ENCODE measurements around the gene HIVEP3.

Gene HIVEP3

DNA sequence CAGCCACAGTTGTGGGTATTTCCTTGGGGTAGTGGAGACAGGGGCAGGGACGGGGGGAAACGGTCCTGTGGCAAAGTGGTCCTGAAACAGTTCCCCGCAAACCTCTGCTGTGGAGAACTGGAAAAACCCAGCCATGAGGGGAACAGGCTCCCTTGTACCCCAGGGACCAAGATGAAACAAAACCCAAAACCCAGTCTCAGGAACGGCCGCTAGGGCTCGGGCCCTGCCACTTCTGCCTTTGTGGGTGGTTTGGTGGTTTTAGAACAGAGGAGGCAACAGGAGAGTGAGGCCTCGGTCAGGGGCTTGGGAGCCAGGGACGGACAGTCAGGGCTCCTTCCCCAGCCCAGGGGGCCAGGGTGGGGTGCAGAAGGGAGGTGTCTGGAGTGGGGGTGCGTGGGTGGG is 409.5 kb downstream of the HIVEP3 start:
- no peak for DNase-seq (ENCODE audit: low spot score)
- Mint-ChIP-seq H3K4me3 (no peak overlapping the region), H3K27ac (no peak overlapping the region), H3K27me3 (ENCODE audit: low read depth) (no peaks in the 10 kb centered on the region), H3K4me1 (ENCODE audit: low read depth) (no peaks in the 10 kb centered on the region), H3K9me3 (no peaks in the 10 kb centered on the region), H3K36me3 (ENCODE audit: low read depth) (peaks cover 21% of the 10 kb centered on the region)

- Mint-ChIP-seq H3K36me3 (ENCODE audit: low read depth) (peaks cover 20% of the 10 kb centered on the region), H3K27me3 (ENCODE audit: low read depth) (no peaks in the 10 kb centered on the region), H3K4me3 (no peak overlapping the region), H3K27ac (no peak overlapping the region), H3K9me3 (no peaks in the 10 kb centered on the region), H3K4me1 (ENCODE audit: low read depth) (no peaks in the 10 kb centered on the region)
- no peak for DNase-seq (ENCODE audit: low spot score)
These were observed 410.4 kb downstream of the HIVEP3 start for GRCh38 chr1:41508290-41508689.

- H3K4me1 Mint-ChIP-seq (ENCODE audit: low read depth): no peaks in the 10 kb centered on the region
- DNase-seq (ENCODE audit: low spot score): no peak
- no peak overlapping the region for H3K4me3 Mint-ChIP-seq
- peaks cover 20% of the 10 kb centered on the region for H3K36me3 Mint-ChIP-seq (ENCODE audit: low read depth)
- no peaks in the 10 kb centered on the region for H3K27me3 Mint-ChIP-seq (ENCODE audit: low read depth)
- H3K9me3 Mint-ChIP-seq: no peaks in the 10 kb centered on the region
- no peak overlapping the region for H3K27ac Mint-ChIP-seq
These were observed 410.9 kb downstream of the HIVEP3 start for GRCh38 chr1:41507836-41508235.

DNA sequence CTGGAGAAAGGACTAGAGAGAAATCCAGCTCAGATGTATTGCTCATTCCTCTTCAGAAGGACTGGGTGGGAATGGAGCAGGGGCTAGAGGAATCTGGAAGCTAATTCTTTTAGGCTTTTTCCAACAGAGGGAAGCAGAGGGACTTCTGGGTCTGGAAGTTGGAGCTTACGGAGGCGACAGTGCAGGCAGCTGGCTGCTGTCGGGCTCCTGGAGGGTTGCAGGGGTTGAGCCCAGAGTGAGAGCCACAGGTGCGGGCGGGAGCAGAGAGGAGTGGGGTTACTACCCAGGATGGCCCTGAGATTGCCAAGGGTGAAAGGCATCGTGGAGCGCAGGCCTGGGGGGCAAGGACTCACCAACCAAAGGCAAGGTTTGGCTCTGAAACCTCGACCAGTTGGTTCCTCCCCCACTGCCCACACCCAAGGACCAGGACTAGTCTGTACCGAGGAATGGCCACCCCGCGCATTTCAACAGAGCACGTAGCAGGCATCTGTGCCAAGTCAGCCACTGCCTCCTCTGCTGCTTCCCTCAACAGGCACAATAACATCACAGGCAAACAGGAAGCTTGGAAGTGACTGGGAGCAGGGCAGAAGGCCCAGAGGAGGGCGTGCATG is 411.5 kb downstream of the HIVEP3 start:
- no peaks in the 10 kb centered on the region for H3K27me3 Mint-ChIP-seq (ENCODE audit: low read depth)
- peaks cover 16% of the 10 kb centered on the region for H3K36me3 Mint-ChIP-seq (ENCODE audit: low read depth)
- H3K27ac Mint-ChIP-seq: no peak overlapping the region
- no peak overlapping the region for H3K4me3 Mint-ChIP-seq
- no peaks in the 10 kb centered on the region for H3K4me1 Mint-ChIP-seq (ENCODE audit: low read depth)
- no peak for DNase-seq (ENCODE audit: low spot score)
- H3K9me3 Mint-ChIP-seq: no peaks in the 10 kb centered on the region

GRCh38 chr1:41504114-41505035 is 414.3 kb downstream of the HIVEP3 start:
- H3K27me3 Mint-ChIP-seq (ENCODE audit: low read depth): no peaks in the 10 kb centered on the region
- no peak for DNase-seq (ENCODE audit: low spot score)
- no peak overlapping the region for H3K4me3 Mint-ChIP-seq
- no peaks in the 10 kb centered on the region for H3K4me1 Mint-ChIP-seq (ENCODE audit: low read depth)
- H3K27ac Mint-ChIP-seq: no peak overlapping the region
- no peaks in the 10 kb centered on the region for H3K9me3 Mint-ChIP-seq
- no peaks in the 10 kb centered on the region for H3K36me3 Mint-ChIP-seq (ENCODE audit: low read depth)

- H3K27ac Mint-ChIP-seq: no peak overlapping the region
- H3K4me3 Mint-ChIP-seq: no peak overlapping the region
These were observed 415.1 kb downstream of the HIVEP3 start for GRCh38 chr1:41503538-41504113.

GRCh38 chr1:41502912-41503311 is 415.8 kb downstream of the HIVEP3 start:
- no peaks in the 10 kb centered on the region for H3K27me3 Mint-ChIP-seq (ENCODE audit: low read depth)
- H3K4me1 Mint-ChIP-seq (ENCODE audit: low read depth): no peaks in the 10 kb centered on the region
- no peak for DNase-seq (ENCODE audit: low spot score)
- H3K27ac Mint-ChIP-seq: no peak overlapping the region
- no peaks in the 10 kb centered on the region for H3K36me3 Mint-ChIP-seq (ENCODE audit: low read depth)
- H3K9me3 Mint-ChIP-seq: no peaks in the 10 kb centered on the region
- H3K4me3 Mint-ChIP-seq: no peak overlapping the region

More at GRCh38 chr1:41503538-41504113, 415.1 kb downstream of the HIVEP3 start:
- Mint-ChIP-seq H3K27me3 (ENCODE audit: low read depth) (no peaks in the 10 kb centered on the region), H3K36me3 (ENCODE audit: low read depth) (no peaks in the 10 kb centered on the region), H3K4me1 (ENCODE audit: low read depth) (no peaks in the 10 kb centered on the region), H3K9me3 (no peaks in the 10 kb centered on the region)
- no peak for DNase-seq (ENCODE audit: low spot score)

- Mint-ChIP-seq H3K4me1 (ENCODE audit: low read depth) (no peaks in the 10 kb centered on the region), H3K9me3 (no peaks in the 10 kb centered on the region), H3K4me3 (no peak overlapping the region), H3K27me3 (ENCODE audit: low read depth) (no peaks in the 10 kb centered on the region), H3K27ac (no peak overlapping the region), H3K36me3 (ENCODE audit: low read depth) (no peaks in the 10 kb centered on the region)
- no peak for DNase-seq (ENCODE audit: low spot score)
These were observed 417.1 kb downstream of the HIVEP3 start for GRCh38 chr1:41501581-41501980.

DNA sequence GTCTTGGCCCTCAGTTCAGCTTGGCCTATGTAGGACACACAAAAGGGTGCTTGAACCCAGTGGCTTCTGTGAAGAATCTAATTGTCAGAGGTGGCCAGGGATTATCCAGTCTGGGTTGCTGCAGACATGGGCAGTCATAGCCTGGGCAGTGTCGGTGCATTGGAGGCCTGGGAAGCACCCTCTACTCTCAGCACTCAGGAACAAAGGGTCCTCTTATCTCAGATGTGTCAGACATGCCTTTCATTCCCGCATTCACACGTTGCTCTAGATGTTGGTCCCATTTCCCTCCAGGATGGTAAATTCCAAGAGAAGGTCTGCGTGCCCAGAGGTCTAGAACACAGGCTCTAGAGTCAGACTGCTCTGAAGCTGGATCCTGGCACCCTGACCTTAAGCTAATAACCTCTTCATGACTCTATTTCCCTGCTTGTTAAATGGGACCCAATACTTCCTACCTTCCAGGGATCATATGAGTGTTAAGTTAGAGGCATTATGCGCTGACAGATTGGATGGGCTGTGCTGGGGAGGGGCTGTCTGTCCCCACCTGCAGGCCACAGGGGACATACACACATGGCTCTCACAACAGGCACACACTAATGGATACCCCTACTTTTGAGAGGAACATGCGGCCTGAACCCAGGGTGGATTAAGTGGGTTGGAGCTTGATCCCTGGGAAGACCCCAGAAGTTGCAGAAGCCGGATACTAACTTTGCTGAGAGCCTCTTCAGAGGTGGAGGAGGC is 417.8 kb downstream of the HIVEP3 start:
- DNase-seq (ENCODE audit: low spot score): no peak
- H3K27me3 Mint-ChIP-seq (ENCODE audit: low read depth): no peaks in the 10 kb centered on the region
- H3K4me1 Mint-ChIP-seq (ENCODE audit: low read depth): no peaks in the 10 kb centered on the region
- H3K4me3 Mint-ChIP-seq: no peak overlapping the region
- no peaks in the 10 kb centered on the region for H3K9me3 Mint-ChIP-seq
- no peaks in the 10 kb centered on the region for H3K36me3 Mint-ChIP-seq (ENCODE audit: low read depth)
- H3K27ac Mint-ChIP-seq: no peak overlapping the region

- no peaks in the 10 kb centered on the region for H3K36me3 Mint-ChIP-seq (ENCODE audit: low read depth)
- H3K27me3 Mint-ChIP-seq (ENCODE audit: low read depth): no peaks in the 10 kb centered on the region
- no peak overlapping the region for H3K27ac Mint-ChIP-seq
- peaks cover 3% of the 10 kb centered on the region for H3K4me1 Mint-ChIP-seq (ENCODE audit: low read depth)
- no peaks in the 10 kb centered on the region for H3K9me3 Mint-ChIP-seq
- DNase-seq (ENCODE audit: low spot score): no peak
- H3K4me3 Mint-ChIP-seq: no peak overlapping the region
These were observed 418.3 kb downstream of the HIVEP3 start for GRCh38 chr1:41500378-41500777.

- H3K4me1 Mint-ChIP-seq (ENCODE audit: low read depth): peaks cover 3% of the 10 kb centered on the region
- H3K27ac Mint-ChIP-seq: no peak overlapping the region
- H3K27me3 Mint-ChIP-seq (ENCODE audit: low read depth): no peaks in the 10 kb centered on the region
- no peak for DNase-seq (ENCODE audit: low spot score)
- H3K4me3 Mint-ChIP-seq: no peak overlapping the region
- H3K36me3 Mint-ChIP-seq (ENCODE audit: low read depth): no peaks in the 10 kb centered on the region
- no peaks in the 10 kb centered on the region for H3K9me3 Mint-ChIP-seq
These were observed 419.1 kb downstream of the HIVEP3 start for GRCh38 chr1:41499591-41499990.

DNA sequence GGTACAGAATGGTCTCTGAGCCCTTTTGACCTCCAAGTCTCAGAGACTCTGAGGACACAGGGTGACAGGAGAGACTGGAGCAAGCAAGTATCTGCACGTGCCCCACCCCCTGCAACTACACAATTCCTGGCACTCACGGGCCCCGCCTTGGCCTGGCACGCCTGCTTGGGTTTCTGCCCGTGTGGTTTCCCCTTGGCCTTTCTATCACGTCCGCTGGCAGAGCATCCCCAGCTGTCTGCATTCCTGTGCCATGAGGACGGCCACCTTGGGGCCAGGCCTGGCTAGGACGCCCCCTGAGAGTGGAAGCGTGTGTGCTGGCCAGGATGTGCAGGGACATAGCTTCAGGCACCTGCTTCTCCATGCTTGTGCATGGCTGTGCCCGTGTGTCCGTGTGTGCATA is 419.9 kb downstream of the HIVEP3 start:
- no peaks in the 10 kb centered on the region for H3K9me3 Mint-ChIP-seq
- DNase-seq (ENCODE audit: low spot score): no peak
- no peak overlapping the region for H3K4me3 Mint-ChIP-seq
- H3K27ac Mint-ChIP-seq: no peak overlapping the region
- peaks cover 3% of the 10 kb centered on the region for H3K4me1 Mint-ChIP-seq (ENCODE audit: low read depth)
- no peaks in the 10 kb centered on the region for H3K36me3 Mint-ChIP-seq (ENCODE audit: low read depth)
- H3K27me3 Mint-ChIP-seq (ENCODE audit: low read depth): no peaks in the 10 kb centered on the region

GRCh38 chr1:41498391-41498790 is 420.3 kb downstream of the HIVEP3 start:
- Mint-ChIP-seq H3K4me1 (ENCODE audit: low read depth) (peaks cover 3% of the 10 kb centered on the region), H3K9me3 (no peaks in the 10 kb centered on the region), H3K27ac (no peak overlapping the region), H3K36me3 (ENCODE audit: low read depth) (no peaks in the 10 kb centered on the region), H3K27me3 (ENCODE audit: low read depth) (no peaks in the 10 kb centered on the region), H3K4me3 (no peak overlapping the region)
- DNase-seq (ENCODE audit: low spot score): no peak

Measured in T-helper 2 cell treated with Interferon-gamma antibody and Interleukin-4, amounts not matched to agents 5 μg/mL and 100 μg/mL, for 36 hours (primary cell).